HCT116 (cell line): ENCODE measurements around the gene KLHL24. TPM values are rescaled to one million over a fixed set of nuclear protein-coding genes. Genes with fewer than 3 reads are reported as not detected.

Experiments used
- ATAC-seq: fragments of 200-7000 bp; cut with Tn5 transposase; 2 replicates; pipeline ENCODE4 v1.9.1; 2020; ENCODE audit warnings: mild to moderate bottlenecking, moderate library complexity
- BruUV-seq: library from RNA; stranded (reverse); fragments of 400-500 nt; replicated peaks from 2 replicates; lab custom pipeline; 2021; lab: Mats Ljungman, UMichigan
- CTCF ChIA-PET: fragments of 300-600 bp; sonication (Branson Sonifier 250); formaldehyde crosslinking; loops from one replicate; lab custom pipeline; 2021; ENCODE audit warnings: antibody characterized with exemption; lab: Charles Lee
- POLR2A ChIA-PET: fragments of 300-600, 350-600 bp; sonication (Branson Sonifier 250); formaldehyde crosslinking; loops from one replicate; lab custom pipeline; 2021; ENCODE audit warnings: antibody characterized with exemption; lab: Charles Lee
- RAD21 ChIA-PET, 2 experiments: fragments of 300-600 bp; sonication (Branson Sonifier 250); formaldehyde crosslinking; loops; one replicate each; lab custom pipeline; 2023; ENCODE audit warnings: low total read pairs in 2 of 2; ENCODE audit not compliant: uncharacterized antibody in 2 of 2, unreplicated experiment in 2 of 2, low non-redundant PET in 1 of 2; lab: Charles Lee
- DNase-seq: peaks from one replicate; pipeline ENCODE4 v3.0.0-alpha.2; 2010; ENCODE audit warnings: low read depth, low spot score
- H2AFZ ChIP-seq: fragments of 200-600 bp; shearing (Covaris generic), sonication (generic); 2 replicates; pipeline ENCODE4 v1.6.1; 2017; ENCODE audit warnings: low read depth, mixed run types, mixed read lengths, antibody characterized with exemption, low read length; ENCODE audit not compliant: poor library complexity, severe bottlenecking
- H3K27ac ChIP-seq: 2 replicates; pipeline ENCODE4 v1.5.1; 2012; ENCODE audit warnings: low read depth, low read length
- H3K27me3 ChIP-seq: fragments of 200-600 bp; sonication (generic); 2 replicates; pipeline ENCODE4 v1.6.1; 2016; ENCODE audit warnings: mixed run types, low read length, mixed read lengths; ENCODE audit not compliant: insufficient read depth
- H3K36me3 ChIP-seq, 2 experiments: fragments of 200-500 bp in 1 of 2; fragments of 200-600 bp in 1 of 2; sonication (Bioruptor generic) in 1 of 2; sonication (generic) in 1 of 2; 2 replicates each; pipeline versions ENCODE4 v1.5.1 to v1.6.1; 2014 to 2016; ENCODE audit warnings: low read length in 2 of 2, inconsistent platforms in 1 of 2, mixed read lengths in 1 of 2, mixed run types in 1 of 2; ENCODE audit not compliant: insufficient read depth in 2 of 2, control insufficient read depth in 1 of 2
- H3K4me1 ChIP-seq, 2 experiments: fragments of 200-600 bp in 1 of 2; sonication (generic) in 1 of 2; 2 replicates each; pipeline versions ENCODE4 v1.5.1 to v1.6.1; 2012 to 2017; ENCODE audit warnings: low read length in 2 of 2, inconsistent platforms in 1 of 2, mild to moderate bottlenecking in 1 of 2, mixed read lengths in 1 of 2, mixed run types in 1 of 2, moderate library complexity in 1 of 2; ENCODE audit not compliant: insufficient read depth in 2 of 2, control insufficient read depth in 1 of 2
- H3K4me2 ChIP-seq: fragments of 200-600 bp; sonication (generic); 2 replicates; pipeline ENCODE4 v1.6.1; 2017; ENCODE audit warnings: mixed run types, low read length, mixed read lengths
- H3K4me3 ChIP-seq, 2 experiments: fragments of 200-600 bp in 1 of 2; sonication (generic) in 1 of 2; replicated peaks in 1 of 2; 2 replicates each; pipeline ENCODE4 v1.5.1; 2011 to 2016; ENCODE audit warnings: low read length in 2 of 2, control low read depth in 1 of 2, low read depth in 1 of 2, mild to moderate bottlenecking in 1 of 2, mixed read lengths in 1 of 2, mixed run types in 1 of 2
- H3K79me2 ChIP-seq: fragments of 200-600 bp; sonication (generic); 2 replicates; pipeline ENCODE4 v1.6.1; 2017; ENCODE audit warnings: mild to moderate bottlenecking, mixed run types, low read length, moderate library complexity, mixed read lengths; ENCODE audit not compliant: insufficient read depth
- H3K9ac ChIP-seq: fragments of 200-600 bp; sonication (generic); 2 replicates; pipeline ENCODE4 v1.6.1; 2016; ENCODE audit warnings: low read length, mixed read lengths
- H3K9me2 ChIP-seq: fragments of 200-600 bp; sonication (generic), shearing (Covaris generic); 2 replicates; pipeline ENCODE4 v1.6.1; 2017; ENCODE audit warnings: mixed run types, mild to moderate bottlenecking, moderate library complexity; ENCODE audit not compliant: insufficient read depth
- H3K9me3 ChIP-seq, 2 experiments: fragments of 200-500 bp in 1 of 2; fragments of 200-600 bp in 1 of 2; sonication (Bioruptor generic) in 1 of 2; sonication (generic) in 1 of 2; 2 replicates each; pipeline ENCODE4 v1.6.1; 2014 to 2017; ENCODE audit warnings: low read length in 2 of 2, mixed read lengths in 2 of 2, inconsistent platforms in 1 of 2, low read depth in 1 of 2, mild to moderate bottlenecking in 1 of 2, mixed run types in 1 of 2, moderate library complexity in 1 of 2; ENCODE audit not compliant: control insufficient read depth in 1 of 2, insufficient read depth in 1 of 2
- H4K20me1 ChIP-seq: fragments of 200-600 bp; sonication (generic), shearing (Covaris generic); 2 replicates; pipeline ENCODE4 v1.6.1; 2017; ENCODE audit warnings: mixed run types, mild to moderate bottlenecking, moderate library complexity; ENCODE audit not compliant: insufficient read depth
- ATF3 ChIP-seq: IDR thresholded peaks from 2 replicates; pipeline ENCODE4 v1.6.1; 2012
- CBX3 ChIP-seq: IDR thresholded peaks from 2 replicates; pipeline ENCODE4 v1.6.1; 2012; ENCODE audit warnings: low read depth
- EGR1 ChIP-seq: IDR thresholded peaks from 2 replicates; pipeline ENCODE4 v1.6.1; 2012; ENCODE audit warnings: low read depth
- EZH2phosphoT487 ChIP-seq: fragments of 200-600 bp; IDR thresholded peaks from 2 replicates; pipeline ENCODE4 v1.6.1; 2018; ENCODE audit warnings: antibody characterized with exemption, borderline replicate concordance
- FOSL1 ChIP-seq: IDR thresholded peaks from 2 replicates; pipeline ENCODE4 v1.6.1; 2012; ENCODE audit warnings: low read depth
- JUND ChIP-seq: IDR thresholded peaks from 2 replicates; pipeline ENCODE4 v1.6.1; 2012
- MAX ChIP-seq: IDR thresholded peaks from 2 replicates; pipeline ENCODE4 v1.6.1; 2012
- POLR2AphosphoS5 ChIP-seq: IDR thresholded peaks from 2 replicates; pipeline ENCODE4 v1.6.1; 2011; ENCODE audit warnings: mild to moderate bottlenecking, low read depth, low read length, moderate library complexity
- RAD21 ChIP-seq: IDR thresholded peaks from 2 replicates; pipeline ENCODE4 v1.6.1; 2012; ENCODE audit warnings: low read depth, mild to moderate bottlenecking
- SP1 ChIP-seq: IDR thresholded peaks from 2 replicates; pipeline ENCODE4 v1.6.1; 2012; ENCODE audit warnings: low read depth
- SRF ChIP-seq: IDR thresholded peaks from 2 replicates; pipeline ENCODE4 v1.6.1; 2012; ENCODE audit warnings: low read depth
- ZBTB33 ChIP-seq: IDR thresholded peaks from 2 replicates; pipeline ENCODE4 v1.6.1; 2011; ENCODE audit warnings: mild to moderate bottlenecking, low read length, moderate library complexity; ENCODE audit not compliant: insufficient replicate concordance; ENCODE audit errors: extremely low read depth
- ZFX ChIP-seq: fragments of 450-650 bp; IDR thresholded peaks from 2 replicates; pipeline ENCODE4 v1.6.1; 2017
- ZNF274 ChIP-seq: fragments of 200-500 bp; sonication (Bioruptor generic); IDR thresholded peaks from 2 replicates; pipeline ENCODE4 v1.6.1; 2014; ENCODE audit warnings: mild to moderate bottlenecking, low read depth, low read length, inconsistent platforms
- intact Hi-C: fragments of 100-400 bp; cut with micrococcal nuclease; formaldehyde crosslinking; loops from 2 replicates; pipeline ENCODE4 v1.10.0; 2022
- total RNA-seq: library from RNA; stranded (reverse); gene quantifications from one replicate; pipeline ENCODE4 v1.2.1, GENCODE V29; 2021; ENCODE audit not compliant: unreplicated experiment
- TF ChIP-seq, protein P1 (sequence below), 3 experiments: fragments of 200-600 bp in 1 of 3; sonication (generic) in 1 of 3; IDR thresholded peaks in 2 of 3; conservative IDR thresholded peaks in 1 of 3; 2 replicates each; pipeline ENCODE4 v1.5.1; 2012 to 2017; ENCODE audit warnings: low read depth in 2 of 3, low read length in 2 of 3, antibody characterized with exemption in 1 of 3, borderline replicate concordance in 1 of 3, control low read depth in 1 of 3, mild to moderate bottlenecking in 1 of 3, mixed read lengths in 1 of 3, mixed run types in 1 of 3, moderate library complexity in 1 of 3; ENCODE audit not compliant: insufficient read depth in 1 of 3

The KLHL24 gene
- total RNA-seq, 1 experiment from 2014 or later: 21.0 TPM

DNA sequence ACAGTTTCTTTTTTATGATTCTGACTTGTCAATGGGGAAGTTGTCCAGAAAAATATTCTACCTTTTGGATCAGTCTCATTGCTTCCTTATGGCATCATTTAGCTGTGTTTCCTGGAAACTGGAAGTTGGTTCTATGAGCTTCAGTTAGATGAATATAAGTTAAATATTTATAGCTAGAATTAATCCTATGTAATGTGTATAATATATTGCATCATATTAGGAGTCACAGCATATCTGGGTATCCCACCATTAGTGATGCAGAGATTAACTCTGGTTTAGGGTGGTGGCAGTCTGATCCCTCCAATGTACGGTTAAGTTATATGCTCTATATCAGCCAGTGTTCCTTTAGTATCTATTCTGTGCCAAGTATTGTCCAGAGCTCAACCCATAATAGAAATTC lies 19.3 kb downstream of the KLHL24 start:
- RAD21 ChIA-PET: no interaction called here
- Histone ChIP-seq H3K9me3 (peaks cover 6 to 10% of the 10 kb centered on the region in 2 experiments; a peak in 2 of 4 replicates), H3K9ac (no peak overlapping the region), H3K27me3 (no peaks in the 10 kb centered on the region), H4K20me1 (no peaks in the 10 kb centered on the region), H3K36me3 (peaks cover 0 to 2% of the 10 kb centered on the region in 2 experiments; a peak in 1 of 4 replicates), H3K27ac (no peak overlapping the region), H3K4me1 (no peaks in the 10 kb centered on the region), H2AFZ (no peak overlapping the region), H3K4me3 (no peak overlapping the region), H3K79me2 (no peaks in the 10 kb centered on the region), H3K9me2 (no peaks in the 10 kb centered on the region), H3K4me2 (no peak overlapping the region)
- TF ChIP-seq EZH2phosphoT487 (no peak), ATF3 (no peak), ZBTB33 (no peak), RAD21 (no peak), MAX (no peak), SRF (no peak), CBX3 (no peak)
- intact Hi-C loops: no loop called here
- POLR2A ChIA-PET: no interaction called here
- CTCF ChIA-PET: no interaction called here
- DNase-seq: no peak
- BruUV-seq: no TSS peak
- no peak for ATAC-seq

DNA sequence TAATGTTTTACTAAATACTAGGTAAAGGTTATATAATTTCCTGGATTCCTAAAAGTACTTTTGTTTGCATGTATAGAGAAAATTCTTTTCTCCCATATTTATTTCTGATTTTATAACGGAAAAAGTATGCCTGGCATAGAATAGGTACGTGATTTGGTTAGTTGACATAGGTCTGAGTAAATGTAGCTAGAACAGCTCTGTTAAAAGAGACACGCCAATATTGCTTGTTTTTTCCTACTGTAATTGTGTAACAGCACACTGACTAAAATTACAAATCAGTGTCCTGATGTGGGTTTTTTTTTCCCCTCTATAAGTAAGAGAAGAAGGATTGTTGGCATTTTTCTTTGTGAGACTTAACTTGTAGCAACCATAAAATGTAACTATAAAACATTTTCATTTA lies 26.7 kb downstream of the KLHL24 start:
- no peaks in the 10 kb centered on the region for H3K27me3 ChIP-seq
- H3K79me2 ChIP-seq: no peaks in the 10 kb centered on the region
- intact Hi-C loops: no loop called here
- no peaks in the 10 kb centered on the region for H3K9me3 ChIP-seq
- H3K4me1 ChIP-seq: no peaks in the 10 kb centered on the region
- ChIA-PET POLR2A (interaction anchor here (1.3 kb wide), 1 partner anchor 35 kb away, joined by 3 read pairs; the partner anchor contains the start of gene YEATS2), RAD21 (no interaction called here), CTCF (no interaction called here)
- no peak overlapping the region for H2AFZ ChIP-seq
- ATAC-seq (no peak), DNase-seq (no peak)
- no peaks in the 10 kb centered on the region for H3K9me2 ChIP-seq
- H3K4me2 ChIP-seq: no peak overlapping the region
- no peaks in the 10 kb centered on the region for H4K20me1 ChIP-seq
- H3K9ac ChIP-seq: no peak overlapping the region
- no TSS peak for BruUV-seq
- H3K4me3 ChIP-seq: no peak overlapping the region
- no peaks in the 10 kb centered on the region for H3K36me3 ChIP-seq
- no peak overlapping the region for H3K27ac ChIP-seq
- TF ChIP-seq SRF: no peak
- TF ChIP-seq RAD21: no peak
- TF ChIP-seq EGR1: no peak
- TF ChIP-seq, protein P1, sequence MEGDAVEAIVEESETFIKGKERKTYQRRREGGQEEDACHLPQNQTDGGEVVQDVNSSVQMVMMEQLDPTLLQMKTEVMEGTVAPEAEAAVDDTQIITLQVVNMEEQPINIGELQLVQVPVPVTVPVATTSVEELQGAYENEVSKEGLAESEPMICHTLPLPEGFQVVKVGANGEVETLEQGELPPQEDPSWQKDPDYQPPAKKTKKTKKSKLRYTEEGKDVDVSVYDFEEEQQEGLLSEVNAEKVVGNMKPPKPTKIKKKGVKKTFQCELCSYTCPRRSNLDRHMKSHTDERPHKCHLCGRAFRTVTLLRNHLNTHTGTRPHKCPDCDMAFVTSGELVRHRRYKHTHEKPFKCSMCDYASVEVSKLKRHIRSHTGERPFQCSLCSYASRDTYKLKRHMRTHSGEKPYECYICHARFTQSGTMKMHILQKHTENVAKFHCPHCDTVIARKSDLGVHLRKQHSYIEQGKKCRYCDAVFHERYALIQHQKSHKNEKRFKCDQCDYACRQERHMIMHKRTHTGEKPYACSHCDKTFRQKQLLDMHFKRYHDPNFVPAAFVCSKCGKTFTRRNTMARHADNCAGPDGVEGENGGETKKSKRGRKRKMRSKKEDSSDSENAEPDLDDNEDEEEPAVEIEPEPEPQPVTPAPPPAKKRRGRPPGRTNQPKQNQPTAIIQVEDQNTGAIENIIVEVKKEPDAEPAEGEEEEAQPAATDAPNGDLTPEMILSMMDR (IDR thresholded peaks at IDR 0.05 in 2 of 3, conservative IDR thresholded peaks at IDR 0.05 in 1 of 3; ENCODE audit: borderline replicate concordance in 1 of 3, insufficient read depth in 1 of 3, low read depth in 2 of 3, low read length in 2 of 3): no peak
- TF ChIP-seq FOSL1: no peak
- TF ChIP-seq ZBTB33: no peak
- no peak for TF ChIP-seq SP1
- no peak for TF ChIP-seq ZFX
- no peak for TF ChIP-seq JUND
- no peak for TF ChIP-seq ZNF274
- TF ChIP-seq POLR2AphosphoS5: no peak
